SK-N-SH treated with all-trans-retinoic acid at 6 μM for 48 hours (cell line): ENCODE measurements around the gene AKAP8.

Experiments used
- ATAC-seq: fragments of 200-7000 bp; cut with Tn5 transposase; 3 replicates; pipeline ENCODE4 v1.9.1; 2020; ENCODE audit warnings: mild to moderate bottlenecking, moderate library complexity
- ARNTL ChIP-seq: fragments of 450-650 bp; formaldehyde crosslinking; IDR thresholded peaks from 2 replicates; pipeline ENCODE4 v1.5.0; 2020; ENCODE audit warnings: low read depth, mild to moderate bottlenecking, moderate library complexity, borderline replicate concordance
- BACH2 ChIP-seq: fragments of 250-450 bp; sonication (Bioruptor Pico); IDR thresholded peaks from 2 replicates; pipeline ENCODE4 v1.9.0; 2021; ENCODE audit warnings: mild to moderate bottlenecking, borderline replicate concordance
- CREB5 ChIP-seq: fragments of 250-450 bp; sonication (Bioruptor Pico); IDR thresholded peaks from 2 replicates; pipeline ENCODE4 v1.5.1; 2020; ENCODE audit warnings: low read depth, mild to moderate bottlenecking, moderate library complexity
- CSDC2 ChIP-seq: fragments of 250-450 bp; sonication (Bioruptor Pico); IDR thresholded peaks from 2 replicates; pipeline ENCODE4 v1.5.0; 2020; ENCODE audit warnings: mild to moderate bottlenecking, moderate library complexity
- CSRNP3 ChIP-seq: fragments of 250-450 bp; sonication (Bioruptor Pico); IDR thresholded peaks from 2 replicates; pipeline ENCODE4 v1.5.1; 2021; ENCODE audit warnings: mild to moderate bottlenecking, moderate library complexity
- ESRRG ChIP-seq: fragments of 250-450 bp; sonication (Bioruptor Pico); IDR thresholded peaks from 2 replicates; pipeline ENCODE4 v1.6.1; 2021; ENCODE audit warnings: mild to moderate bottlenecking
- ISL1 ChIP-seq: fragments of 250-450 bp; sonication (Bioruptor Pico); IDR thresholded peaks from 2 replicates; pipeline ENCODE4 v2.1.2; 2022; ENCODE audit warnings: mild to moderate bottlenecking, moderate library complexity
- OSR1 ChIP-seq: fragments of 250-450 bp; sonication (Bioruptor Pico); IDR thresholded peaks from 2 replicates; pipeline ENCODE4 v1.8.0; 2022; ENCODE audit warnings: moderate library complexity, mild to moderate bottlenecking, inconsistent platforms
- PATZ1 ChIP-seq: fragments of 250-450 bp; sonication (Bioruptor Pico); IDR thresholded peaks from 2 replicates; pipeline ENCODE4 v1.8.0; 2020; ENCODE audit warnings: mild to moderate bottlenecking, moderate library complexity, borderline replicate concordance
- POU6F1 ChIP-seq: fragments of 250-450 bp; sonication (Bioruptor Pico); IDR thresholded peaks from 2 replicates; pipeline ENCODE4 v1.8.0; 2021; ENCODE audit warnings: low read depth, mild to moderate bottlenecking, moderate library complexity, borderline replicate concordance
- PPARA ChIP-seq: fragments of 250-450 bp; sonication (Bioruptor Pico); IDR thresholded peaks from 2 replicates; pipeline ENCODE4 v1.5.0; 2020; ENCODE audit warnings: mild to moderate bottlenecking, borderline replicate concordance
- SNAI2 ChIP-seq: fragments of 250-450 bp; sonication (Bioruptor Pico); IDR thresholded peaks from 2 replicates; pipeline ENCODE4 v1.5.0; 2020; ENCODE audit warnings: mild to moderate bottlenecking, moderate library complexity
- TOX ChIP-seq: fragments of 250-450 bp; sonication (Bioruptor Pico); IDR thresholded peaks from 2 replicates; pipeline ENCODE4 v1.8.0; 2021; ENCODE audit warnings: mild to moderate bottlenecking, moderate library complexity, borderline replicate concordance
- TSHZ2 ChIP-seq: fragments of 250-450 bp; sonication (Bioruptor Pico); IDR thresholded peaks from 2 replicates; pipeline ENCODE4 v1.5.0; 2020; ENCODE audit warnings: mild to moderate bottlenecking, moderate library complexity
- ZFP3 ChIP-seq: fragments of 250-450 bp; sonication (Bioruptor Pico); IDR thresholded peaks from 2 replicates; pipeline ENCODE4 v1.5.0; 2020; ENCODE audit warnings: mild to moderate bottlenecking, moderate library complexity
- ZNF565 ChIP-seq: fragments of 450-650 bp; formaldehyde crosslinking; conservative IDR thresholded peaks from 2 replicates; pipeline ENCODE4 v1.5.0; 2020; ENCODE audit warnings: low read depth, mild to moderate bottlenecking, moderate library complexity
- ZNF70 ChIP-seq: fragments of 450-650 bp; formaldehyde crosslinking; IDR thresholded peaks from 2 replicates; pipeline ENCODE4 v1.5.0; 2020; ENCODE audit warnings: mild to moderate bottlenecking, moderate library complexity

Gene AKAP8

GRCh38 chr19:15425321-15425950, 45.8 kb upstream of the AKAP8 start:
- ATAC-seq: no peak
- TF ChIP-seq TSHZ2 (CRISPR knock-in tag) (no peak), PPARA (CRISPR knock-in tag) (no peak), OSR1 (CRISPR knock-in tag) (no peak), ISL1 (CRISPR knock-in tag) (no peak), ZNF565 (no peak), ZFP3 (no peak), CSDC2 (no peak), CSRNP3 (CRISPR knock-in tag) (no peak), BACH2 (CRISPR knock-in tag) (no peak), ARNTL (CRISPR knock-in tag) (no peak), SNAI2 (CRISPR knock-in tag) (no peak)

GRCh38 chr19:15424692-15425272, 45.2 kb upstream of the AKAP8 start:
- TF ChIP-seq CSRNP3 (CRISPR knock-in tag) (no peak), TSHZ2 (CRISPR knock-in tag) (no peak), ESRRG (CRISPR knock-in tag) (no peak), ZNF70 (CRISPR knock-in tag) (no peak), PATZ1 (no peak), CREB5 (CRISPR knock-in tag) (no peak), TOX (CRISPR knock-in tag) (no peak), OSR1 (CRISPR knock-in tag) (no peak), ARNTL (CRISPR knock-in tag) (no peak), ISL1 (CRISPR knock-in tag) (no peak), POU6F1 (CRISPR knock-in tag) (no peak), ZNF565 (no peak), PPARA (CRISPR knock-in tag) (no peak), BACH2 (CRISPR knock-in tag) (no peak)
- no peak for ATAC-seq
